GM19239 (cell line): ENCODE data around the gene PRR5L.
A peak's percentile ranks its signal among the peaks of the same experiment; 100 is the strongest.

Experiments
- DNase-seq: peaks from one replicate; pipeline ENCODE4 v3.0.0; 2011; ENCODE audit warnings: low spot score; ENCODE audit not compliant: insufficient read length
- FAIRE-seq: peaks from 2 replicates; lab custom pipeline; 2011; peaks lifted over from hg19 to GRCh38; lab: Jason Lieb, UNC

The PRR5L gene

DNA sequence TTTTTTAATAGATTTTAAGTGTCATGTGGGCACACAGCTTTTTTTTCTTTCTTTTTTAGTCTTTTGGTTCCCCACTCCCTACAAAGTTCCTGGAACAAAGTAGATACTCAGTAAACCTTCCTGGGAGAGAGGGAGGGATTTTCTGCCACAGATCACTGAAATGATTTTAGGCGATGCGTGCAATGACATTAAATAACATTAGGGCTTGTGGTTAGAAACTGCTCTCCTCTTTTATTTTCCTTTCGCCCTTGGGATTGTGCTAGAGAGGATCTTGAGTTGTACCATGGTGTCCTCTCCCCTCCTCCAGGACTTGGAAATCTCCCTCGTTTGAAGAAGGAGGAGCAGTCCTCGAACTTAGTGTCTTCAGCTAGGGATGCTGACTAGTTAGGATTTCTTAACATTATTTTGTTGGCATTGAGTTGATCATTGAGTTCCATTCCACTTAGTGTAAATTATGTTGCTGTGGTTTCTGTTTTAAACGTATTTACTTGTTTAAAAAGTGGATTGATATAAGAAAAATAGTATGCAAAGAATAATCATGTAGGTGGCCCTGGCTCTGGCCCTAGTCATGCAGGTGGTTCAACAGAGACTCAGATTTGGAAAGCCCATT lies 125.6 kb downstream of the PRR5L start:
- no peak for FAIRE-seq

DNA sequence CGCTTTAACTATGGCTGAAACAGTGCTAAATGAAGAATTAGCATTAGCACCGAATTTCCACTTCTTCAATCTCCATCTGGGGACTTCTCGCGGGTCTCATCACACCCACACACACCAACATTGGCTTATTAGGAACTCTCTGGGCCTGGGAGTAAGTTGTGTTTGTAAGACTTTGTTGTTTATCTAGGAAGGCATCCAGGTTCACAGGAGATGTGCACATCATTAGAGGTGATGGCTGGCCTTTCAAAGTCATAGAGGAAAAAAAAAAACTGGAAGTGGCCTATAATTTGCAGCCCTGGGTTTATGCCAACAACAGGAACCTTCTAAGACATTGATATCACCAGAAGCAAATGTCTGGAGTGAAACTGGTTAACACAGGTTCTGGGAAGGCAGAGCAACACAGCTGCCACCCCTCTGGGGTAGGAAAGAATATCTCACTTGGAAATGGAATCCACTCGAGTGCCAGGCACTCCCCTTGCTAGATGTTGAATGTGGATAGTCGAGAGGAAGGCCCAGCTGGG lies 129.5 kb downstream of the PRR5L start:
- FAIRE-seq (no peak), DNase-seq (no peak)

More for the DNA sequence above, 125.6 kb downstream of the PRR5L start:
- no peak for DNase-seq

DNA sequence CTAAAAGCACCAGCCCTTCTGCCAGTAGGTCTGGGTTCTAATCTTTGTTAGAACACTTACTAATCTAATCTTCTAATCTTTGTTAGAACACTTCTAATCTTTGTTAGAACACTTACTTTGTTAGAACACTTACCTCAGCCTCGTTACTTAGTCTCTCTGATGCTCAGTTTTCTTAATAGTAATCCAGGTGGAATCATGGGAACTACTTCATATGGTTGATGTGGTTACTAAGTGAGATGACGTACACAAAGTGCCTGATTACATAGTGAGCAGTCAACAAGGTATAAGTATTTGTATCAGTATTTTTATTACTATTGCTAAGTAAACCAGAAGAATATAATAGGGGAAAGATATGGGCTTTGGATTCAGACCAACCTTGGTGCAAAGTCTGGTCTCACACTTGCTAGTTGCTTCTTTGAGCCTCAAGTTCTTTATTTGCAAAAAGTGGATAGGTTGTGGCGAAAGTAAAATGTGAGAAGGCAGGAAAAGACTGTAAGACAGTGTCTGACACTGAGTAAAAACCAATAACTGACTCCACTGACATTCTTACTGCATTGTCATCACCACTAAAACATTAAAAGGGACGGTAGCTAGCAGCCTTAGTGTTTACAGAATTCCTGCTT lies 130.2 kb downstream of the PRR5L start:
- FAIRE-seq, result no peak

DNA sequence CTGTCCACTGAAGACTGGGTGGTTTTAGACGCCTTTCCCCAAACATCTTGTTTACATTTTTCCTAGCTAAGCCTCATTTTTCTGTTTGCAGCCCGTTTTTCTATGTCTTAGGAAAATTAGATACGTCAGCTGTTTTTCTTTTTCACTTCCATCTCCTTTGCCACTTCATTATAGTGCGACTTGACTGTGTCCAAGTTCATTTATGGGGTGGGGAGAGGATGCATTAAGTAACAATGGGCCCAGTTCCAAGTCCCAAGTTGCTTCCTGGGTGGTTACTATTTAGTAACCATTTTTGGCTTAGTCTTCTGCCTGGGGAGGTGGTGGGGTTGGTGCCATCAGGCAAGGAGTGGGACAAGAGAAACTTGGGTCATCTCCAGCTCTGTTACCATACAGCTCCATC lies 131.0 kb downstream of the PRR5L start:
- FAIRE-seq (no peak), DNase-seq (no peak)

More for the DNA sequence above, 130.2 kb downstream of the PRR5L start:
- no peak for DNase-seq

DNA sequence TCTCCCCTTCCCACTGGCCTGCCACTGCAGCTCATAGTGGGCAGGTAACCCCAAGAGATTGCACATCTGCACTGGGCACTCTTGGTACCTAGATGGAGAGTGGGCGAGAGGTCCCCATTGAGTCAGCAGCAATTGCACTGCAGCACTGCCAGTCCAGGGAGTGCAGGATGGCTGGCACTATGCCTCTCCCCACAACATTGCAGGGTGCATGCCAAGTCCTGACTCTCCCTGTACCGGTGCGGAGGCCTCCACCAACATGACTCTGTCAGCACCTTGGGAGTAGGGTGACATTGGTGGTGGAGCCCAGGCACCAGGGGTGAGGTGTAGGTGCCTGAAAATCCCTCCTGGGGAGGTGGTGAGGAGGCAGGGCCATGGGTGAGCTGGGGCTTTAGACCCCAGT lies 131.8 kb downstream of the PRR5L start:
- DNase-seq (no peak), FAIRE-seq (no peak)

DNA sequence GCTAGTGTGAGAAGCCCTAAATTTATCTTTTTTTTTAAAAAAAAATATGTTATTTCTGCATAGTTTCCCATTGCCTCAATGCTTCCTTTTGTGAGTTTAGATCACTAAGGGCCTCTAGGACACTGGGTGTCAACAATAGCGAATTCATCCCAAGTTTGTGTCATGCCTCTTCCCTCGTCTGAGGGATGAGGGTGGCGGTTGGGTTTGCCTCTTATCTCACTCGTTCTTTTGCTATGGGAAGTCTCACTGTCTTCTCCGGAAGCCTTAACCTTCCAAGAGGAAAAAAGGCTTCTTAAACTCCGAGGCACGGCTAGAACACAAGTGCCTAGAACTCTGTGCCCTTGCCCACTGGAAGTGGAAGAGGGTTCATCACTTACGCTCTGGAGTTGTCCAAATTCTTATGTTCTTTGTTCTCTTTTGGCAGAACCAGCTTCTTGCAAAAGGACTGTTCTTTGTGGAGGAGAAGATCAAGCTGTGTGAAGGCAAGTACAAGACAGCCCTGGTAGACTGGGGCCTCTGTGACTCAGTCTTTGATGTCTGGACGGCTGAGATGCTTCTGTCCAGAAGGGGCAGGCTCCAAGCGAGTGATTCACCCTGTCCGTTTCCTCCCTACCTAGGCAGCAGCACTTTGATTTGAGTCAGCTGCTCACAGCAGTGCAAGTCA lies 135.5 kb downstream of the PRR5L start:
- FAIRE-seq (no peak), DNase-seq (no peak)

DNA sequence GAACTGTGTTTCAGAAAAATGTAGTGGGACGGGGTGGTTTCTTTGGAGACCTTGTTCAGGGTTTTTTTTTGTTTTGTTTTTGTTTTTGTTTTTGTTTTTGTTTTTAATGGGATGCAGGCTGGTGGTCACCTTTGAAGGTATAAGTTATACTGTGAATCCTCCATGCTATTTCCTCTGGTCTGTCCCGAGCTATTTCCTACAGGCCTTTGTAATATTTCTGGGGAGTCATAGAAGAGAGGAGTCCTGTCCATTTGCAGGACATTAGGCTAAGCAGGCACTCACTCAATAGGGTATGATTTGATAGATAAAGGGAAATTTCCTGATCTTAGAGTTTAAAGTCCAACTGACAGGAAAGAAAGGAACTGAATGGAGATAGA lies 136.0 kb downstream of the PRR5L start:
- no peak for FAIRE-seq
- no peak for DNase-seq

DNA sequence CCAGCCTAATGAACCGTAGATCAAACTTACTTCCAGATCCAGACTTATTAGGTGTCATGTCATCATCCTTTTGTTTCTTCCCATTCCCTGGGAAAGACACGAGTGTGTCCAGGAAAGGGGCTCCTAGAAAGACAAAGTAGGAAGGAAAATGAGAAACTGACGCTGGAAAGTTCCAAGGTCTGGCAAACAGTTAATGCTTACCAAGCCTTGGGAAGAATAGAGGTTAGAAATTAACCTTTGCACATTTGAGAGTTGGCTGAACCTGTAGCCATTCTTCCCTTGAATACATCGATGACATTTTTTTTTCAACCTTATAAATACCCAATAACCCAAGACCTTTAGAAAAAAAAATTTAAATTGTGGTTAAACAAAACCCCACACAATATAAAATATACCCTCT lies 136.7 kb downstream of the PRR5L start:
- DNase-seq (no peak), FAIRE-seq (no peak)

DNA sequence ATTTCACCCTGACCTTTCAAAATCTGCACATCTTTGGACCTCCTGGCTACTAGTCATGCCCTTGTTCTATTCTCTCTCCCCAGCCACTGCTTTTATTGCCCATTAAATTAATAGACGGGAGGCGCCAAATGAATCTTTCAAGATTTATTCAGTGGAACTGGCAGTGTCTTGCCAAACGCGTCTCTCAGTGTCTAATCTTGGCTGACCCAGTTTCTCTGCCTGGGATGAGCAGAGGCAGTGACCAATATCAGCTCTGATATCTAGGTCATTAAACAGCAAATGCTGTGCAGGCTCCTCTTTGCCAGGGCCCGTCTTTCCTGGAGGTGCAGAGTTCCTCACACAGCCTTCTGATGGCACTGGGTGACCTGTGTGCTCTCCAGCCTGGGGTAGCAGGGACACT lies 140.0 kb downstream of the PRR5L start:
- DNase-seq (no peak), FAIRE-seq (no peak)

DNA sequence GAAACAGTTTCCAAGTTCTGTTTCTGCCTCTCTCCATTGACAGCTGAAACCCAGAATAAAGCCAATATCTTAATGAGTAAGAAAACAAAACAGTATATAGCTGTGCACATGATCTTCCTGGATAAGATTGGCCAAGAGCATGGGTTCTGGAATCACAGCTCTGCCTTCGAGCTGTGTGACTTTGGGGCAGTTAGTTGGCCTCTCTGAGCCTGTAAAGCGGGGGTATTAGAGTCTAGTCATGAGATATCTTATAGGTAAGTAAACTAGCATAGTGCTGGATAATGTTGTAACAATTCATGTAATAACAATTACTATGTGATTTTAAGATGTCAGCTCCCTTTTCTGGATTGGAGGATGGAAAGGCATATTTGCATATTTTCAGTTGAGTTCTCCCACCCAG lies 140.5 kb downstream of the PRR5L start:
- no peak for DNase-seq
- FAIRE-seq, result no peak

DNA sequence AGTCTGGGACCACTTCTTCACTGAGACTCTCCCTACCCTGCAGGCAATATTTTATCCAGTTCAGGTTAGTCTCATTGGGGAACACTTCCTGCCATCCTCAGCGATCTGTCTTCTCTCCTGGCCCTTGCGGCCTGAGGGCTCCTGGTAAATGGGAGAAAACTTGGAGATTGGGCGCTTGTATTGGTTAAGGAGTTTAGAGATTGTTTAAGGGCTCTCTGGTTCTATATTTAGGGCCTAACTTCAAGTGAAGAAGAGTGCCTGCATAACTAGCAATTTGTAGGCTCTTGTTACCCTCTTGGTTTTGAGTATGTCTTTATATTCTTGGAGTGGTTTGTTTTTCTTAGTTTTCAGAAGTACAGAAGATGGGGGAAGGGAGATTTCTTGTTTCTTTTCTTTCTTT lies 141.3 kb downstream of the PRR5L start:
- FAIRE-seq (no peak), DNase-seq (no peak)

DNA sequence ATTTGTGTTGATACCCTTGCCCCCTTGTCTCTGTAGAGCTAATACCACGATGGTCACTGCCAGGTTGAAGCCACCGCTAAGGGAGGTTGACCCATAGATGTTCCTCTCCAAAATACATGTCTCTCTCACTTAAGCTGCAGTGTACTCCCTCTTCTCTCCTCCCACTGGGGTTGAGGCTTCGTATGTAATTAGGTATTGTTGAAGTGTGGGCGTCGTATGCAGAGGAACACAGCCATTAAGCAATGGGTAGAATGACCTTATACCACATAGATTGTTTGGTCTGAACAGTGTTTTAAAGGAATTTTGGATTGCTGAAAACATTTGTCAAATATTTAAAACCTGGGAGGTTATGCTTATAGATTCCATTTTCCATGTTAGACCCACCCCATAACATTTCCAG lies 142.0 kb downstream of the PRR5L start:
- FAIRE-seq, result no peak
- DNase-seq, result no peak

DNA sequence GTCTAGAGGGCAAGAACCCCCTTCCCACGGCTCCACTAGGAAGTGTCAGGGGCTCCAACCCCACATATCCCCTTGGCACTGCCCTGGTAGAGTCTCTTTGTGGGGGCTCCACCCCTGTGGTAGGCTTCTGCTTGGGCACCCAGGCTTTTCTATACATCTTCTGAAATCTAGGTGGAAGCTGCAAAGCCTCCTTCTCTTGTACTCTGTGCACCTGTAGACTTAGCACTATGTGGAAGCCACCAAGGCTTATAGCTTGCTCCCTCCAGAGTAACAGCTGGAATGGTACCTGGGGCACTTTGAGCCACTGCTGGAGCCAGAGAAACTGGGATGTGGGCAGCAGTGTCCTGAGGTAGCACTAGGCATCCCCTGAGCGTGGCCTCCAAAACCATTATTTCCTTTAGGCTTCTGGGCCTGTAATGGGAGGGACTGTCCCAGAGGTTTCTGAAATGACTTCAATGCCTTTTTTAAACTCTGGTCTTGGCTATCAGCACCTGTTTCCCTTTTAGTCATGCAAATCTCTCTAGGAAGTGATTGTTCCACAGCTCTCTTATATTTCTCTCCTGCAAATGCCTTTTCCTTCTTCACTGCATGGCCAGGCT lies 145.6 kb downstream of the PRR5L start:
- DNase-seq, result no peak
- FAIRE-seq, result no peak

DNA sequence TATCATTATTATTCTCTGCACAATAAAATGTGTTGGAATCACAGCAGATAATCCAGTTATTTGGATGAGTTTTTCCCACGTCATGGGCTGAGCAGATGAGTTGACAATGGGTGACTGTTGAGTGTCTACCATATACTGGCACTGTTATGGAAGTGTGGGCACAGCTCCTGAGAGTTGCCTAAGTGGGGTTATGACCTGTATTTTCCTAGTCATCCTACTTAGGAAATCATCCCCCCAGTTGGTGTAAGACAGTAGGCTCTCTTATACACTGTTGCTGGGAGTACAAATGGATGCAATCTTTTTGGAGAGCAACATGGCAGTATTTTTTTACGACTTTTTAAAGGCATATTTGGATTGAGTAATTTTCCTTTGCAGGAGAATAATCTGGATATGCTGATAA lies 147.6 kb downstream of the PRR5L start:
- FAIRE-seq, result no peak
- no peak for DNase-seq

DNA sequence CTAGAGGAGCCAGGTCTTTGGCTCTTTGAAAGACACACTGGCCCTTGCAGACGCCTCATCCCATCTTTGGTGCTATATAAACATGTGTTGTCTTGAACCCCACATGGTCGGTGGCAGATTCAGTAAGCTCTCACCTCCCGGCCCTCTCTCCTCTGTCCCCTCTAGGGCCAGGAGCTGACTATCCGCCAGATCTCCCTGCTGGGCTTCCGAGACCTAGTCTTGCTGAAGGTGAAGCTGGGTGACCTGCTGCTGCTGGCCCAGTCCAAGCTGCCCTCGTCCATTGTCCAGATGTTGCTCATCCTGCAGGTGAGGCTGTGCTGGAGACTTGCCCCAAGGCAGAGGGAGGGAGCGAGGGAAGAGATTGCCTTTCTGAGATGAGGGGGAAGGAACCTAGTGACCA lies 150.0 kb downstream of the PRR5L start:
- DNase-seq (no peak), FAIRE-seq (no peak)

DNA sequence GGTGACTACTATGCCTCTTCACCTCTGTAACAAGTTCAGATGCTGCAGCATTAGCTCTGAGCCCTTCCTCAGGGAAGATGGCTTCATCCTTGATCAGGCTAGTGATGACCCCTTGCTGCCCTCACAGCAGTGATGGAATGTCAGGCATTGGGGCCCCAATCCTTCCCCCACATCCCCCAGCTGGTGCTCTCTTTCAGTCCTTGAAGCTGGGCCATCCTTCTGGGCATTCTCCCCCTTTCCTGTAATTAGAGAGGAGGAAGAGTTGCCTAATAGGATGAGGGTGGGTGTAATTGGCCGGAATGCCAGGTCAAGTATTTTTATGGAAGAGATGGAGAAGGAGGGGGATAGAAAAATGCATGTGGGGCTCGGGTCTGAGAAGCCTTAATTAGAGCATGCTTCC lies 151.4 kb downstream of the PRR5L start:
- no peak for DNase-seq
- no peak for FAIRE-seq

DNA sequence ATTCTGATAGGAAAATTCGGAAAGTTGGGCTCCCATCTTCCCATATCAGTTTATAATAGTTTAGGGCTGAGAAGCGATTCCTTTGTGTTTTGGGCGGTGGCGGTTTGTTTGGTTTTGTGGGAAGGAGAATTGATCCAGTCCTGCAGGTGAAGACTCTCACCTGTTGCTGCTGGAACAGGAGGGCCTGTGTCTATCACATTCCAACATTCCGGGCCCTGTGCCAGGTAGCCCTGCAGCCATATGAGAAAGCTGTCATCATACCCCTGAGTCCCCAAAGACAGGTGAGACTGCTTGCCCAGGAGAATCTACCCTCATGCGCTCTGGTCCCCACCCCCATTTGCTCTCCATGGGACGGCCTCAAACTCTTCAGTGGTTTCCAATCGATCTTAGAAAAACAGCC lies 151.9 kb downstream of the PRR5L start:
- FAIRE-seq (no peak), DNase-seq (no peak)

DNA sequence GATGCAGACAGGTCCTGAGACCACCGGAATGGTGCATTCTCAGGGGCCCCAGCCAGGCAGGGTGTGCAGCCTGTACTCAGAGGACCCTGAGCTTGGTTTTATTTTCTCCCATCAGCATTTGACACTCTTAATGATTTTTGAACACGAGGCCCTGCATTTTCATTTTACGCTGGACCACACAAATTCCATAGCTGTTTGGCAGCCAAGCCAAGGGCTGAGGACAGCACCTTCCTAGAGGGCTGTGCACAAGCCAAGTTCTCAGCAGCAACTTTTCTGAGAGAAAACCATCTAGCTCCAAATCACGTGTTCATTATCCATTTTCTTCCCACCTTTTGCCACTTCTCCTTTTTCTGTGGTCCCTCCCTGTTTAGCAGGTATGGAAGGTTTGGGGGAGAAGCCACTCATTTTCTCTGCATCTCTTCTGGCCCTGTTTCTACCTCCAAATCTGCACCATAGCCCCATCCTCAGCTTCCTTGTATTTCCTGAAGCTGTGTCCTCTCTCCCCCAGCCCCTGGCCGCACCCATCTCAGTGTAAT lies 153.5 kb downstream of the PRR5L start:
- DNase-seq (no peak), FAIRE-seq (no peak)

DNA sequence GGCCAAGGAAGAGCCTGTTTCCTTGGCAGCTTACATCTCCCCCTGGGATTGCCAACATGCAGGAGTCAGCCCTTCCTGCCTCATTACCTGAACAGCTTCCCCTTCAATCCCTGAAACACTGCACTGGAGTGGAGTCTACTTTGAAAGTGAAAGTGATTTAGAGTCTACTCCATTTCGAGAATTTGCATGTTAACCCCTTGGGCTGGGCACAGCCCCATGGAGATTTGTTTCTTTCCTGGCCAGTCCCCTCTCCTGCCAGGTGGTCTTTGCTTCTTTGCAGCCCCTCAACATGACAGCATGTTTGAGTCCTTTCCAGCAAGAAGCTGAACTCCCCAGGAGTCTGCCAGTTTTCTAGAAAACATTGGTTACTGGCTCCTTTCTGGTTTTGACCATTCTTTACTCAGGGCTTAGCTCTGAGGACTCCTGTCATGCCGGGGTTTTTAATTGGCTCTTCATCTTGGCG lies 154.1 kb downstream of the PRR5L start:
- peak; percentile 23 for DNase-seq
- FAIRE-seq, result peak; percentile 90

DNA sequence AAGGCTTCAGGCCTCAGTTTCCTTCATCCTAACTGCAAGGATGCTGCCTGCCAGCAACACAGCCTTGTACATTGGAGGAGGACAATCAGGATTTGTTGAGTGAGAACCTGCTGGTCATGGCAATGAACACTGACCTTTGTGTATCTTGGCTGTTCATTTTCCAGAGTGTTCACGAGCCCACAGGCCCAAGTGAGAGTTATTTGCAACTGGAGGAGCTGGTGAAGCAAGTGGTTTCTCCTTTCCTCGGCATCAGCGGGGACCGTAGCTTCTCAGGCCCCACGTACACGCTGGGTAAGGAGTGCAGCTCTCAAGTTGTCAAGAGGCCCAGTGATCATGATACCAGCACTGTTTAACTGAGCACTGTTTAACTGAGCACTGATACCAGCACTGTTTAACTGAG lies 155.0 kb downstream of the PRR5L start:
- FAIRE-seq (no peak), DNase-seq (no peak)

DNA sequence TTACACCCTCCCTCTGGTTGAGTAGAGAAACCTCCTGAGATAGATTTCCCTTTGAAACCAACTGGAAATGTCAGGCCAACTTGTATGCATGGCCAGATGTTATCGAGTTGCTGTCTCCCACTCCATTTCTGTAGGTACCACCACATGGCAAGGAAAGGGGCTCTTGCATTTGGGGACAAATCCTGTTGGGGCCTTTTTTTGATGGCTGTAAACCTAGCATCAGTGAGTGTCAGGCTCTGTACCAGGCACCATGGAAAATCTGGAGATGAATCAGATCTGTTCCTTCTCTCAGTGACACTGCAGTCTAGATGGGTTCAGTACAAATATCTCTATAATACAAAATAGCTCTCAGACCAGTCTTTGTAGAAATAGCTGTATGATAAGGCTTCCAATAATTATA lies 155.6 kb downstream of the PRR5L start:
- DNase-seq (no peak), FAIRE-seq (no peak)
